Progenitor cell of endocrine pancreas (in vitro differentiated cells): ENCODE data around the gene FAM120C. TPM values are rescaled to one million over a fixed set of nuclear protein-coding genes. Genes with fewer than 3 reads are reported as not detected.
A peak's percentile ranks its signal among the peaks of the same experiment; 100 is the strongest.

Experiments
- DNase-seq: peaks from one replicate; pipeline ENCODE4 v3.0.0; 2021; ENCODE audit warnings: low spot score; ENCODE audit not compliant: unreplicated experiment
- H3K27ac Mint-ChIP-seq: 2 replicates; pipeline ENCODE4 v1.8.0; 2021; ENCODE audit warnings: mild to moderate bottlenecking, moderate library complexity, mixed read lengths
- H3K27me3 Mint-ChIP-seq: 2 replicates; pipeline ENCODE4 v1.8.0; 2021; ENCODE audit warnings: mixed read lengths
- H3K36me3 Mint-ChIP-seq: 2 replicates; pipeline ENCODE4 v1.8.0; 2022; ENCODE audit warnings: mixed read lengths; ENCODE audit not compliant: insufficient read depth
- H3K4me1 Mint-ChIP-seq: 2 replicates; pipeline ENCODE4 v1.8.0; 2021; ENCODE audit warnings: low read depth, mixed read lengths
- H3K4me3 Mint-ChIP-seq: 2 replicates; pipeline ENCODE4 v1.8.0; 2021; ENCODE audit warnings: low read depth, mild to moderate bottlenecking, moderate library complexity, mixed read lengths
- H3K9me3 Mint-ChIP-seq: 2 replicates; pipeline ENCODE4 v1.8.0; 2021; ENCODE audit warnings: low read depth, mixed read lengths
- CTCF ChIP-seq: fragments of 200-600 bp; sonication (generic); IDR thresholded peaks from one replicate; pipeline ENCODE4 v1.5.0; 2021; ENCODE audit warnings: antibody characterized with exemption, mild to moderate bottlenecking; ENCODE audit not compliant: unreplicated experiment
- total RNA-seq: library from RNA; stranded (reverse); gene quantifications from 2 replicates; pipeline ENCODE4 v1.2.1, GENCODE V29; 2021

The FAM120C gene
- total RNA-seq, 1 donor from 2014 or later = 12.4 TPM

GRCh38 chrX:54049801-54050200 lies 133.3 kb downstream of the FAM120C start:
- H3K36me3 Mint-ChIP-seq = peaks cover 4% of the 10 kb centered on the region
- no peak overlapping the region for H3K27ac Mint-ChIP-seq

GRCh38 chrX:54048412-54048811 lies 134.6 kb downstream of the FAM120C start:
- peaks cover 15% of the 10 kb centered on the region for H3K9me3 Mint-ChIP-seq
- DNase-seq = no peak
- H3K27ac Mint-ChIP-seq = no peak overlapping the region
- H3K4me1 Mint-ChIP-seq = peaks cover 9% of the 10 kb centered on the region
- no peak overlapping the region for H3K4me3 Mint-ChIP-seq
- H3K27me3 Mint-ChIP-seq = no peaks in the 10 kb centered on the region
- peaks cover 1% of the 10 kb centered on the region for H3K36me3 Mint-ChIP-seq
- TF ChIP-seq CTCF = no peak

More at GRCh38 chrX:54049801-54050200, 133.3 kb downstream of the FAM120C start:
- peaks cover 9% of the 10 kb centered on the region for H3K4me1 Mint-ChIP-seq
- H3K9me3 Mint-ChIP-seq = peaks cover 13% of the 10 kb centered on the region
- no peak for DNase-seq
- H3K4me3 Mint-ChIP-seq = no peak overlapping the region
- TF ChIP-seq CTCF = no peak
- H3K27me3 Mint-ChIP-seq = no peaks in the 10 kb centered on the region

- Mint-ChIP-seq H3K4me1 (peaks cover 9% of the 10 kb centered on the region), H3K27me3 (no peaks in the 10 kb centered on the region), H3K36me3 (peaks cover 1% of the 10 kb centered on the region), H3K9me3 (peaks cover 18% of the 10 kb centered on the region), H3K27ac (peak overlapping the region; percentile 99), H3K4me3 (peak overlapping the region; percentile 92)
- DNase-seq = no peak
- TF ChIP-seq CTCF = no peak
These were observed 137.4 kb downstream of the FAM120C start for GRCh38 chrX:54045563-54046228.

GRCh38 chrX:54044877-54045338 lies 138.1 kb downstream of the FAM120C start:
- no peak for DNase-seq
- Mint-ChIP-seq H3K27me3 (no peaks in the 10 kb centered on the region), H3K4me3 (peak overlapping the region; percentile 92), H3K36me3 (peaks cover 1% of the 10 kb centered on the region), H3K9me3 (peaks cover 18% of the 10 kb centered on the region), H3K27ac (peak overlapping the region; percentile 99), H3K4me1 (peaks cover 9% of the 10 kb centered on the region)
- no peak for TF ChIP-seq CTCF

- Mint-ChIP-seq H3K9me3 (peaks cover 18% of the 10 kb centered on the region), H3K27ac (peak within 1 kb of the TSS; percentile 99), H3K4me1 (peaks cover 9% of the 10 kb centered on the region), H3K27me3 (no peaks in the 10 kb centered on the region), H3K4me3 (peak within 1 kb of the TSS; percentile 92), H3K36me3 (no peaks in the 10 kb centered on the region)
- peak; percentile 86 for DNase-seq
- no peak for TF ChIP-seq CTCF
These were observed 138.8 kb downstream of the FAM120C start, which contains the start of gene PHF8 for GRCh38 chrX:54044126-54044876. PHF8 (minus strand) TSS chrX:54044473; CDS start chrX:54042728, 1,745 bp downstream.
